Daoy (cell line): ENCODE results near the gene MMP12. TPM values are rescaled to one million over a fixed set of nuclear protein-coding genes. Genes with fewer than 3 reads are reported as not detected.

Source experiments
- total RNA-seq: library from RNA; depleted of rRNA; stranded (reverse); fragments of >200 nt; shearing (Covaris generic); gene quantifications from 2 replicates; pipeline ENCODE4 v1.2.3, GENCODE V29; 2014; rRNA removed

Gene MMP12
- total RNA-seq, 1 experiment from 2014 or later = 1.3 TPM

Other genes with a start within 250 kb of the MMP12 start
- gene MMP20, start 249.7 kb downstream of the MMP12 start, total RNA-seq = not detected in 2 replicates
- gene MMP27, start 169.2 kb downstream of the MMP12 start, total RNA-seq = not detected in 2 replicates
- not detected in 2 replicates for gene MMP8, start 150.0 kb downstream of the MMP12 start, total RNA-seq
- gene MMP10, start 94.4 kb downstream of the MMP12 start, total RNA-seq = not detected in 2 replicates
- gene MMP1, start 76.8 kb downstream of the MMP12 start, total RNA-seq = 1.8 and 1.9 TPM in 2 replicates
- 0.11 and 0.36 TPM in 2 replicates for gene MMP3, start 31.4 kb downstream of the MMP12 start, total RNA-seq
- 0.17 TPM in 1 of 2 replicates, not detected in the other for gene MMP13, start 80.8 kb upstream of the MMP12 start, total RNA-seq
- 131 and 184 TPM in 2 replicates for gene DCUN1D5, start 217.2 kb upstream of the MMP12 start, total RNA-seq
- 9.6 and 14.1 TPM in 2 replicates for gene DYNC2H1, start 234.4 kb upstream of the MMP12 start, total RNA-seq